Measurements from ENCODE around the gene INPP5A.
"Not testable (repeated sequence)": the region's sequence is repeated elsewhere in the genome, so short reads cannot be mapped to it uniquely, and the experiment has no call there.

The INPP5A gene

GRCh38 chr10:132816718-132817117 lies 279.1 kb downstream of the INPP5A start:
- Histone ChIP-seq H3K4me3 (ENCODE audit: low read depth, low read length) (no peak overlapping the region), H3K27me3 (replicated peaks) (no peaks in the 10 kb centered on the region), H3K27ac (no peak overlapping the region), H3K36me3 (replicated peaks) (no peaks in the 10 kb centered on the region)
- TF ChIP-seq CTCF (IDR thresholded peaks at IDR 0.05; ENCODE audit: low read depth, low read length, missing control alignments): no peak
- DNase-seq: no peak
- in situ Hi-C loops (cut with HindIII; ENCODE audit: low pct_ligation_motif_present, low sequenced_read_pairs): no loop called here

- no peaks in the 10 kb centered on the region for H3K36me3 ChIP-seq (replicated peaks)
- in situ Hi-C loops (cut with HindIII; ENCODE audit: low pct_ligation_motif_present, low sequenced_read_pairs): no loop called here
- H3K4me3 ChIP-seq (ENCODE audit: low read depth, low read length): no peak overlapping the region
- H3K27me3 ChIP-seq (replicated peaks): no peaks in the 10 kb centered on the region
- no peak for TF ChIP-seq CTCF (IDR thresholded peaks at IDR 0.05; ENCODE audit: low read depth, low read length, missing control alignments)
- DNase-seq: no peak
- no peak overlapping the region for H3K27ac ChIP-seq
Measured at GRCh38 chr10:132817701-132818211, 280.2 kb downstream of the INPP5A start.

GRCh38 chr10:132820056-132820455 lies 282.5 kb downstream of the INPP5A start:
- no peak for DNase-seq
- in situ Hi-C loops (cut with HindIII; ENCODE audit: low pct_ligation_motif_present, low sequenced_read_pairs): no loop called here
- Histone ChIP-seq H3K27ac (no peak overlapping the region), H3K27me3 (replicated peaks) (no peaks in the 10 kb centered on the region), H3K4me3 (ENCODE audit: low read depth, low read length) (no peak overlapping the region), H3K36me3 (replicated peaks) (no peaks in the 10 kb centered on the region)
- TF ChIP-seq CTCF (IDR thresholded peaks at IDR 0.05; ENCODE audit: low read depth, low read length, missing control alignments): no peak

- in situ Hi-C loops (cut with HindIII; ENCODE audit: low pct_ligation_motif_present, low sequenced_read_pairs); H3K27ac ChIP-seq; DNase-seq; H3K27me3 ChIP-seq (replicated peaks); H3K36me3 ChIP-seq (replicated peaks); H3K4me3 ChIP-seq (ENCODE audit: low read depth, low read length): not testable (repeated sequence)
Measured at GRCh38 chr10:132825783-132826523, 288.4 kb downstream of the INPP5A start.

GRCh38 chr10:132826524-132827422 lies 289.2 kb downstream of the INPP5A start:
- in situ Hi-C loops (cut with HindIII; ENCODE audit: low pct_ligation_motif_present, low sequenced_read_pairs): no loop called here
- DNase-seq: no peak
- Histone ChIP-seq H3K4me3 (ENCODE audit: low read depth, low read length) (no peak overlapping the region), H3K36me3 (replicated peaks) (no peaks in the 10 kb centered on the region), H3K27me3 (replicated peaks) (peaks cover 7% of the 10 kb centered on the region), H3K27ac (no peak overlapping the region)
- TF ChIP-seq CTCF (IDR thresholded peaks at IDR 0.05; ENCODE audit: low read depth, low read length, missing control alignments): no peak

- H3K4me3 ChIP-seq (ENCODE audit: low read depth, low read length): no peak overlapping the region
- peaks cover 10% of the 10 kb centered on the region for H3K27me3 ChIP-seq (replicated peaks)
- no peaks in the 10 kb centered on the region for H3K36me3 ChIP-seq (replicated peaks)
- in situ Hi-C loops (cut with HindIII; ENCODE audit: low pct_ligation_motif_present, low sequenced_read_pairs): no loop called here
- no peak for DNase-seq
- no peak for TF ChIP-seq CTCF (IDR thresholded peaks at IDR 0.05; ENCODE audit: low read depth, low read length, missing control alignments)
- H3K27ac ChIP-seq: no peak overlapping the region
Measured at GRCh38 chr10:132827423-132827789, 289.8 kb downstream of the INPP5A start.
